Esophagus muscularis mucosa (tissue), 4 donors: ENCODE results near the gene GNAT3. TPM values are rescaled to one million over a fixed set of nuclear protein-coding genes. Genes with fewer than 3 reads are reported as not detected.

Experiments used
- DNase-seq: peaks from one replicate; pipeline ENCODE4 v3.0.0-alpha.2; 2017; ENCODE audit errors: extremely low spot score
- H3K27ac ChIP-seq, 4 donors: fragments of 200-600 bp; sonication (generic); replicated peaks in 1 of 4; 1 replicate in 3 of 4; 2 replicates in 1 of 4; pipeline ENCODE4 v1.5.1; 2016 to 2019; ENCODE audit warnings: mild to moderate bottlenecking in 1 of 4
- H3K27me3 ChIP-seq, 4 donors: fragments of 200-600 bp; sonication (generic); one replicate each; pipeline versions ENCODE4 v1.5.1 to v1.6.0; 2016 to 2019
- H3K36me3 ChIP-seq, 4 donors: fragments of 200-600 bp; sonication (generic); one replicate each; pipeline ENCODE4 v1.5.1; 2016 to 2019
- H3K4me1 ChIP-seq, 4 donors: fragments of 200-600 bp; sonication (generic); one replicate each; pipeline ENCODE4 v1.5.1; 2016 to 2019
- H3K4me3 ChIP-seq, 4 donors: fragments of 200-600 bp; sonication (generic); 1 replicate in 2 of 4; 2 replicates in 2 of 4; pipeline ENCODE4 v1.5.1; 2016 to 2019; ENCODE audit warnings: mild to moderate bottlenecking in 4 of 4, moderate library complexity in 1 of 4
- H3K9me3 ChIP-seq, 4 donors: fragments of 200-600 bp; sonication (generic); 1 replicate in 3 of 4; 2 replicates in 1 of 4; pipeline ENCODE4 v1.5.1; 2016 to 2019
- CTCF ChIP-seq, 3 experiments: fragments of 200-600 bp in 2 of 3; fragments of 450-650 bp in 1 of 3; sonication (generic) in 2 of 3; IDR thresholded peaks; one replicate each; pipeline ENCODE4 v1.5.1; 2017 to 2019; ENCODE audit warnings: antibody characterized with exemption in 3 of 3, mild to moderate bottlenecking in 2 of 3, moderate library complexity in 1 of 3
- EP300 ChIP-seq: sonication (generic); formaldehyde crosslinking; IDR thresholded peaks from one replicate; pipeline ENCODE4 v1.6.1; 2017; ENCODE audit warnings: antibody characterized with exemption
- POLR2A ChIP-seq: fragments of 450-650 bp; IDR thresholded peaks from one replicate; pipeline ENCODE4 v1.6.1; 2017; ENCODE audit warnings: antibody characterized with exemption, moderate library complexity, mild to moderate bottlenecking, low read depth
- POLR2AphosphoS5 ChIP-seq, 2 donors: sonication (generic); formaldehyde crosslinking; IDR thresholded peaks; one replicate each; pipeline ENCODE4 v1.6.1; 2017; ENCODE audit warnings: antibody characterized with exemption in 2 of 2
- WGBS: methylation state at CpG from one replicate; pipeline ENCODE4 v1.1.5; 2018; 5-methylcytosine and 5-hydroxymethylcytosine counted together
- intact Hi-C: fragments of 100-400 bp; cut with DNase I; formaldehyde crosslinking; loops from one replicate; pipeline ENCODE4 v1.15.1; 2023
- total RNA-seq, 4 donors: library from RNA; depleted of rRNA; stranded (reverse); fragments of >200 nt; gene quantifications; one replicate each; pipeline versions ENCODE4 v1.1.0 to v1.2.1, GENCODE V29; 2016

GNAT3 gene
- total RNA-seq, 4 donors from 2014 or later: not detected

- no peak overlapping the region for H3K27ac ChIP-seq
- H3K36me3 ChIP-seq: no peaks in the 10 kb centered on the region
- H3K4me1 ChIP-seq: no peaks in the 10 kb centered on the region
- H3K9me3 ChIP-seq: no peaks in the 10 kb centered on the region
- intact Hi-C loops: no loop called here
- no peak overlapping the region for H3K4me3 ChIP-seq
- DNase-seq: no peak
- 87% methylated on average over 4 of the region's 4 CpGs for WGBS
- H3K27me3 ChIP-seq: no peaks in the 10 kb centered on the region
- TF ChIP-seq POLR2AphosphoS5 (IDR thresholded peaks at IDR 0.05) (no peak), CTCF (IDR thresholded peaks at IDR 0.05) (no peak), POLR2A (no peak), EP300 (no peak)
Observed at GRCh38 chr7:80491462-80491861, 20.4 kb downstream of the GNAT3 start.

GRCh38 chr7:80488851-80489370, 23.0 kb downstream of the GNAT3 start:
- Histone ChIP-seq H3K9me3 (no peaks in the 10 kb centered on the region), H3K4me1 (no peaks in the 10 kb centered on the region), H3K27me3 (no peaks in the 10 kb centered on the region), H3K27ac (no peak overlapping the region), H3K36me3 (no peaks in the 10 kb centered on the region), H3K4me3 (no peak overlapping the region)
- intact Hi-C loops: no loop called here
- no peak for DNase-seq
- WGBS: 65% methylated on average over 5 of the region's 5 CpGs
- no peak for TF ChIP-seq POLR2AphosphoS5 (IDR thresholded peaks at IDR 0.05)
- no peak for TF ChIP-seq POLR2A
- no peak for TF ChIP-seq CTCF (IDR thresholded peaks at IDR 0.05)
- no peak for TF ChIP-seq EP300

- H3K27ac ChIP-seq: no peak overlapping the region
- no peaks in the 10 kb centered on the region for H3K9me3 ChIP-seq
- intact Hi-C loops: no loop called here
- no peak overlapping the region for H3K4me3 ChIP-seq
- H3K4me1 ChIP-seq: no peaks in the 10 kb centered on the region
- no peaks in the 10 kb centered on the region for H3K27me3 ChIP-seq
- DNase-seq: no peak
- H3K36me3 ChIP-seq: no peaks in the 10 kb centered on the region
- TF ChIP-seq EP300: no peak
- no peak for TF ChIP-seq POLR2AphosphoS5 (IDR thresholded peaks at IDR 0.05)
- no peak for TF ChIP-seq CTCF (IDR thresholded peaks at IDR 0.05)
- TF ChIP-seq POLR2A: no peak
Observed at GRCh38 chr7:80488406-80488805, 23.5 kb downstream of the GNAT3 start.

GRCh38 chr7:80485721-80486120, 26.1 kb downstream of the GNAT3 start:
- no peaks in the 10 kb centered on the region for H3K9me3 ChIP-seq
- H3K27me3 ChIP-seq: no peaks in the 10 kb centered on the region
- H3K4me3 ChIP-seq: no peak overlapping the region
- no peaks in the 10 kb centered on the region for H3K4me1 ChIP-seq
- TF ChIP-seq EP300 (no peak), POLR2AphosphoS5 (IDR thresholded peaks at IDR 0.05) (no peak)
- H3K27ac ChIP-seq: no peak overlapping the region
- intact Hi-C loops: no loop called here
- DNase-seq: no peak
- H3K36me3 ChIP-seq: no peaks in the 10 kb centered on the region

- intact Hi-C loops: no loop called here
- H3K27ac ChIP-seq: no peak overlapping the region
- no peaks in the 10 kb centered on the region for H3K27me3 ChIP-seq
- WGBS: 98% methylated on average over 3 of the region's 3 CpGs
- H3K4me1 ChIP-seq: peaks cover 0 to 2% (median 0%) of the 10 kb centered on the region in 4 donors
- TF ChIP-seq POLR2AphosphoS5 (IDR thresholded peaks at IDR 0.05): no peak
- TF ChIP-seq POLR2A: no peak
- TF ChIP-seq CTCF (IDR thresholded peaks at IDR 0.05): no peak
- no peak for TF ChIP-seq EP300
- DNase-seq: no peak
- no peaks in the 10 kb centered on the region for H3K9me3 ChIP-seq
- H3K36me3 ChIP-seq: no peaks in the 10 kb centered on the region
- no peak overlapping the region for H3K4me3 ChIP-seq
Observed at GRCh38 chr7:80482950-80483349, 28.9 kb downstream of the GNAT3 start.
